Hepatocyte (in vitro differentiated cells): ENCODE results near the gene SPATA31D3.

Experiments used
- CTCF ChIP-seq: fragments of 200-600 bp; sonication (generic); IDR thresholded peaks from 2 replicates; pipeline ENCODE4 v1.5.1; 2016; ENCODE audit warnings: antibody characterized with exemption, mild to moderate bottlenecking; ENCODE audit not compliant: poor library complexity
- EZH2 ChIP-seq: fragments of 200-600 bp; sonication (generic); IDR thresholded peaks from 2 replicates; pipeline ENCODE4 v1.6.1; 2016; ENCODE audit warnings: antibody characterized with exemption, mild to moderate bottlenecking, borderline replicate concordance
- EZH2phosphoT487 ChIP-seq: fragments of 200-600 bp; sonication (generic); IDR thresholded peaks from one replicate; pipeline ENCODE4 v1.6.1; 2018; ENCODE audit warnings: antibody characterized with exemption, mild to moderate bottlenecking, low read depth, moderate library complexity; ENCODE audit not compliant: unreplicated experiment, severe bottlenecking

GRCh38 chr9:81981883-81982282 is 38.6 kb downstream of the SPATA31D3 start:
- no peak for TF ChIP-seq CTCF
- no peak for TF ChIP-seq EZH2phosphoT487
- TF ChIP-seq EZH2: no peak
